ENCODE measurements around the gene CACNA1G.

The CACNA1G gene

GRCh38 chr17:50660042-50660886, 99.7 kb downstream of the CACNA1G start:
- DNase-seq = no peak

- no peak for DNase-seq
These were observed 100.4 kb downstream of the CACNA1G start for GRCh38 chr17:50660887-50661345.

DNA sequence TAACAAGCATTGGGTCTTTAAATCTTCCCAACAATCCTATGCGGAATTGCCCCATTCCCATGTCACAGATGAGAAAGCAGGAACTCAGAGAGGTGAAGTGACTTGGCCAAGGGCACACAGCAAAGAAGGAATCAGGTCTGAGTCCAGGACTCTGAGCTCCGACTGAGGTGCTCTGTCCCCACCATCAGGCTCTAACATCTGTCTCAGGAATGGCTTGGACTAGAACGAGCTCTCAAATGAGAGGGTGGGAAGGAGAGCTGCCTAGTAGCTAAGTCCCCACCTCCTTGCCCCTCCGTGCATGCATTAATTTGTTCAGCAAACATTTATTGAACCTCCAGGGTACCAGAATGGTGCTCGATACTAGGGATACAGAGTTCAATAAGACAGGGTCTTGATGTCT, 100.8 kb downstream of the CACNA1G start:
- no peak for DNase-seq

DNA sequence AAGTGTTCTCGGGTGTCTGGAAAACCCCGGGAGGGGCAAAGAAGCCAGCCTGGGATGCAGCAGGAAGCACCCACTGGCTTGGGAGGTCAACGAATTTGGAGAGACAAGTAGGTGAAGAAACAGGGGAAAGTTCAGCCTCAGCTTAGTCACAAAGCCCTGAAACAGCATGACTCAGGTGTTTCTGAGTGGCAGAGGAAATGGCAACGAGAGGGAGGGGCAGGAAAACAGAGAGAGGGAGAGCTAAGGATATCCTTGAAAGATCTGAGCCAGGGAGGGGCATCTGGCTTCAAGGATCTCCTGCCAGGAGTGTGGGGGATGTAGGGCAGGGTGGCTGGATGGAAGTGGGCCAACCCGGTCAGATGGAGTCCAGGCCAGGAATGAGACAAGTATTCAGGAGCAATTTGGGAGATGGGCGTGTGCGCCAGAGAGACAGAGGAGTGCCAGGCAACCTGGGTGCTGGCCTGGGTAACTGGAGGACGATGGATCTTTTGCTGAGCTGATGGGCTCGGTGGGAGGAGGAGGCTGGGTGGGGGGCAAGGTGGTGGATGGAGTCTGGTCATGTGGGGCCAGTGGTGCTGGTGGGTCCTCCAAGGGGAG, 101.4 kb downstream of the CACNA1G start:
- peak; percentile 76 for DNase-seq

DNA sequence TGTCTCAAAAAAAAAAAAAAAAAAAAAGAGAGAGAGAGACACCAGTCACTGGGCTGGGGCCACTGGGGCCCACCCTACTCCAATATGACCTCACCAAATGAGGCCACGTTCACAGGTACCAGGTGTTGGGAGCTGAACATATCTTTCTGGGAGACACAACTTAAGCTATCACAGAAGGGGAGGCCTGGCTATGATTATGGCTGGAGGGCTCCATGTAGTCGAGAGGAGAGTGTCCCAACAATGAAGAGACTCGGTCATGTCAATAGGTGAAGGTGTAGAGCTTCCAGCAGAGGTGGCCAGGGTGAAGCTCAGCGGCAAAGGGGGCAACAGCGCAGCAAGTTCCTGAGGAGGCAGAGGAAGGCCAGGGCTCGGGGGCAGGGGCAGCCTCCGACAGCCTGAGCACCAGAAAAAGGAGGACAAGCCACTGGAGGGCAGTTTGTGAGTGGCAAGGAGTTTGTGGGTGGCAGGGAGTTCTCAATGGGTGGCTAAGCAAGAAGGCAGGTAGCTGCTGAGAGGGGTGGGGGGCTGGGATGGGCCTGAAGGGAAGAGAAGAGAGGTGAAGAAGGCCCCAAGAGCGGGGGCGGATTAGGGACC, 102.2 kb downstream of the CACNA1G start:
- no peak for DNase-seq

GRCh38 chr17:50663812-50664374, 103.4 kb downstream of the CACNA1G start:
- no peak for DNase-seq

DNA sequence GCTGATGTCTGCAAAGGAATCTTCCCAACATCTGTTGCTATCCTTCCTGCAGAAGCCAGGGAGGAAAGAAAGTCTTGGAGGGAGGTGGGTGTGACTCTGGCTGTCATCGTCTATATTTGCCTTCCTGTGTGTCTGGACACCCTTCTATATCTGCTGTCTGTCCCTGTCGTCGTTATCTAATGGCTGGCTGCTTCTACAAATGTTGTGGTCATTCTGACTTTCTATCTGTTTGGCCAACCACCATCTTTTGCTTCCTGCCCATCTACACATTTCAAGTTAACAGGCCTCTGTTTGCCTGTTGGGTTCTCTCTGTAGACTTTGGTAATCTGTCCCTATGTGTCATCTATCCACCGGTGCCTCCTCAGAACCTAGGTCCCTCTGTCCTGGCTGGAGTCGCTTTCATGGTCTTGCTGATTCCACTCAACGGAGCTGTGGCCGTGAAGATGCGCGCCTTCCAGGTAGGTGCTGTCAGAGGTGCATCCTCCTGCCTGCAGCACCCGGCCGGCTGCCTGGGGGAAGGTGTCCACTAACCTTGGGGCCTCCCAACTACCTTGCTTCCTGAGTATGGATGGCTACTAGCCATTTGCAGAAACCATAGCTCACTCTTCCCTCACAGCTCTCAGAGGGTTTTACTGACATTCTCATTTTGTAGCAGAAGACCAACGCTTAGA, 104.4 kb downstream of the CACNA1G start:
- DNase-seq = no peak

GRCh38 chr17:50665838-50666237, 105.3 kb downstream of the CACNA1G start:
- DNase-seq = no peak

GRCh38 chr17:50666316-50666715, 105.8 kb downstream of the CACNA1G start:
- no peak for DNase-seq

DNA sequence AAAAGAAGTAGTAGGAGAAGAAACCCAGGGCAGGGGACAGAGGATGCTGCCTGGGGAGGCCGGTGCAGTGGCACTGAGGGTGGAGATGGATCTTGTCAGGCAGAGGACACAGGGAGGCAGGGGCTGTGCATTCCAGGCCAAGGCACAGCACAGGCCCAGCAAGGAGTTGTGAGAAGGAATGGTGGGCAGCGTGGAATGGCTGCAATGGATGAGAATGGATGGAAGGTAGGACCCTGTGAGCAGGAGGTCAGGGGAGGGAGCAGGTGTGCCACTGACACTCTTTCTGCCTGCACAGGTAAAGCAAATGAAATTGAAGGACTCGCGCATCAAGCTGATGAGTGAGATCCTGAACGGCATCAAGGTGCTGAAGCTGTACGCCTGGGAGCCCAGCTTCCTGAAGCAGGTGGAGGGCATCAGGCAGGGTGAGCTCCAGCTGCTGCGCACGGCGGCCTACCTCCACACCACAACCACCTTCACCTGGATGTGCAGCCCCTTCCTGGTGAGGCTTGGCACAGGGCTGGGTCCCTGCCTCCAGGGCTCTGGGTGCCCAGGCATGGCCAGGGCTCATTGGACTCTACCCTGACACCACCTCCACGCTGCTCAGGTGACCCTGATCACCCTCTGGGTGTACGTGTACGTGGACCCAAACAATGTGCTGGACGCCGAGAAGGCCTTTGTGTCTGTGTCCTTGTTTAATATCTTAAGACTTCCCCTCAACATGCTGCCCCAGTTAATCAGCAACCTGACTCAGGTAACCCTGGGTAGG, 106.9 kb downstream of the CACNA1G start:
- DNase-seq = no peak

DNA sequence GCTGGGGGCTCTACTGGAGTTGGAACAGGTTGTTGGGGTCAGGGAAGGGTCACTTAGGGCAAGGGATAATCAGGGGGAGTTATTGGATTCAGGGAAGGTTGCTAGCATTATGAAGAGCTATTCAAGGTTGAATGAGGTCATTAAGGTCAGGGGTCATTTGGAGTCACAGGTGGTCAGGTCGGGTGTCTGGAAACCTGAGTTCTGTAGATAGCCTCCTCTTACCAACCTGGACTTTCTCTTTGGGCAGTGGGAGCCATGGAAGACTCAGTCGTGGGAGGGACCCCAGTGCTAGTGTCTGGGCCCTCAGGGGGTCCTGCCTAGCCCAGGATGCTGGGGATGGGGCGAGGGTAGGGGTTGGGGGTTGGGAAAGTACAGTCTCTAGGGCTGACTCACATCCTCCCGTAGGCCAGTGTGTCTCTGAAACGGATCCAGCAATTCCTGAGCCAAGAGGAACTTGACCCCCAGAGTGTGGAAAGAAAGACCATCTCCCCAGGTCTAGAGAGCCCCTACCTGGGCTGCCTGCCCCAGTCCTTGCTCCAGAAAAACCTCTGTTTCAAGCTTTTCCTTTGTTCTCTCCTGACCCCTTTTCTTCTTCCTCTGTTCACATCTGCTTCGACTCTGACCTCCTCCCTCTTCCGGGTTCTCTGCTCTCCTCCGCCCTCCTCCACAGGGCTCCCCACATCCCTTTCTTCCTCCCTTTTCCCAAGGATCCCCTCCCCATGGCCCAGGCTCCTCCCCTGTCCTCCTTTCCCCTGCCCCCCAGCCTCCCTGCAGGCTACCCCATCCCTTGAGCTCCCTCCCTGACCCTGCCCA, 107.7 kb downstream of the CACNA1G start:
- no peak for DNase-seq

GRCh38 chr17:50668838-50669581, 108.5 kb downstream of the CACNA1G start:
- DNase-seq = no peak

GRCh38 chr17:50672071-50672470, 111.6 kb downstream of the CACNA1G start:
- no peak for DNase-seq

- no peak for DNase-seq
These were observed 112.5 kb downstream of the CACNA1G start for GRCh38 chr17:50672831-50673551.

- DNase-seq = no peak
These were observed 114.7 kb downstream of the CACNA1G start for GRCh38 chr17:50675190-50675589.

DNA sequence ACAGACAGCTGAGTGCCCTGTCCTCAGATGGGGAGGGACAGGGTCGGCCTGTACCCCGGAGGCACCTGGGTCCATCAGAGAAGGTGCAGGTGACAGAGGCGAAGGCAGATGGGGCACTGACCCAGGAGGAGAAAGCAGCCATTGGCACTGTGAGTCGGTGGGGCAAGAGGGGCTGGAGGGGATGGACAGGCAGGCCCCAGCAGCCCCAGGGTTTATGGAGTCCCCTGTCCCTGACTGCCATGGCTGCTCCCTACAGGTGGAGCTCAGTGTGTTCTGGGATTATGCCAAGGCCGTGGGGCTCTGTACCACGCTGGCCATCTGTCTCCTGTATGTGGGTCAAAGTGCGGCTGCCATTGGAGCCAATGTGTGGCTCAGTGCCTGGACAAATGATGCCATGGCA, 115.1 kb downstream of the CACNA1G start:
- DNase-seq = no peak

GRCh38 chr17:50676065-50676975, 115.8 kb downstream of the CACNA1G start:
- DNase-seq = no peak

All from GDM1 (cell line).